GOT3 (cell line): Measurements from ENCODE around the gene BIN1.

Experiments used
- DNase-seq: peaks from one replicate; lab custom pipeline; 2025; ENCODE audit warnings: mixed read lengths; lab: John Stamatoyannopoulos, UW

BIN1 gene

GRCh38 chr2:127075821-127076220 lies 31.1 kb downstream of the BIN1 start:
- DNase-seq, result no peak

GRCh38 chr2:127074936-127075335 lies 32.0 kb downstream of the BIN1 start:
- DNase-seq, result no peak

GRCh38 chr2:127074358-127074757 lies 32.6 kb downstream of the BIN1 start:
- DNase-seq, result no peak

GRCh38 chr2:127072970-127073369 lies 34.0 kb downstream of the BIN1 start:
- no peak for DNase-seq

- DNase-seq, result no peak
Measured at GRCh38 chr2:127072396-127072795, 34.6 kb downstream of the BIN1 start.

- no peak for DNase-seq
Measured at GRCh38 chr2:127071901-127072328, 35.0 kb downstream of the BIN1 start.

- DNase-seq, result no peak
Measured at GRCh38 chr2:127070221-127070620, 36.7 kb downstream of the BIN1 start.

- DNase-seq, result no peak
Measured at GRCh38 chr2:127069536-127069935, 37.4 kb downstream of the BIN1 start.

- DNase-seq, result no peak
Measured at GRCh38 chr2:127069003-127069402, 38.0 kb downstream of the BIN1 start.

GRCh38 chr2:127068351-127068741 lies 38.6 kb downstream of the BIN1 start:
- DNase-seq, result no peak

GRCh38 chr2:127067620-127068350 lies 39.2 kb downstream of the BIN1 start:
- DNase-seq, result no peak

GRCh38 chr2:127066942-127067341 lies 40.0 kb downstream of the BIN1 start:
- DNase-seq, result no peak

- DNase-seq, result no peak
Measured at GRCh38 chr2:127065940-127066318, 41.0 kb downstream of the BIN1 start.

- no peak for DNase-seq
Measured at GRCh38 chr2:127065299-127065939, 41.5 kb downstream of the BIN1 start.

- DNase-seq, result peak; percentile 85
Measured at GRCh38 chr2:127064642-127065250, 42.2 kb downstream of the BIN1 start.

- no peak for DNase-seq
Measured at GRCh38 chr2:127063701-127064590, 43.0 kb downstream of the BIN1 start.

- no peak for DNase-seq
Measured at GRCh38 chr2:127061375-127062273, 45.3 kb downstream of the BIN1 start.

GRCh38 chr2:127060264-127060945 lies 46.5 kb downstream of the BIN1 start:
- DNase-seq, result no peak

GRCh38 chr2:127059559-127059958 lies 47.4 kb downstream of the BIN1 start:
- no peak for DNase-seq

GRCh38 chr2:127058954-127059252 lies 48.1 kb downstream of the BIN1 start:
- no peak for DNase-seq
